ENCODE measurements around the gene NPS. TPM values are rescaled to one million over a fixed set of nuclear protein-coding genes. Genes with fewer than 3 reads are reported as not detected.
A peak's percentile ranks its signal among the peaks of the same experiment; 100 is the strongest.

NPS gene
- total RNA-seq, 1 experiment from 2014 or later, result not detected

- TF ChIP-seq PREB (CRISPR knock-in tag; IDR thresholded peaks at IDR 0.05; ENCODE audit: borderline replicate concordance) (no peak), TEAD4 (CRISPR knock-in tag; IDR thresholded peaks at IDR 0.05) (no peak), NFE2L1 (CRISPR knock-in tag; IDR thresholded peaks at IDR 0.05) (no peak), ZBTB43 (CRISPR knock-in tag; IDR thresholded peaks at IDR 0.05) (no peak), SMAD4 (CRISPR knock-in tag; IDR thresholded peaks at IDR 0.05) (no peak), NR2C2 (CRISPR knock-in tag; IDR thresholded peaks at IDR 0.05) (no peak)
- DNase-seq (ENCODE audit: low spot score), result no peak
- Mint-ChIP-seq H3K9me3 (no peaks in the 10 kb centered on the region), H3K27me3 (ENCODE audit: low read depth) (peaks cover 2% of the 10 kb centered on the region), H3K27ac (no peak overlapping the region), H3K36me3 (no peaks in the 10 kb centered on the region), H3K4me3 (no peak overlapping the region), H3K4me1 (peaks cover 11% of the 10 kb centered on the region)
- ChIA-PET POLR2A (no interaction called here), CTCF (interaction anchor here (0.7 to 1.4 kb wide), 2 partner anchors 214 to 284 kb away, joined by 3 read pairs; no protein-coding TSS in a partner anchor)
- peak; percentile 60 for ATAC-seq
Observed at GRCh38 chr10:127527891-127528290, 21.2 kb upstream of the NPS start.

GRCh38 chr10:127532193-127532592 lies 16.9 kb upstream of the NPS start:
- ChIA-PET CTCF (no interaction called here), POLR2A (no interaction called here)
- H3K36me3 Mint-ChIP-seq, result no peaks in the 10 kb centered on the region
- no peaks in the 10 kb centered on the region; the same call in none of the 2 replicates for H3K27me3 Mint-ChIP-seq (ENCODE audit: low read depth)
- DNase-seq (ENCODE audit: low spot score) (no peak), ATAC-seq (no peak)
- H3K4me1 Mint-ChIP-seq, result peaks cover 11% of the 10 kb centered on the region
- TF ChIP-seq ZNF425 (CRISPR knock-in tag; conservative IDR thresholded peaks at IDR 0.05), result no peak
- TF ChIP-seq NFATC4 (CRISPR knock-in tag; IDR thresholded peaks at IDR 0.05), result no peak
- TF ChIP-seq CBFB (CRISPR knock-in tag; IDR thresholded peaks at IDR 0.05; ENCODE audit: low read depth), result no peak
- TF ChIP-seq NFE2L1 (CRISPR knock-in tag; IDR thresholded peaks at IDR 0.05), result no peak
- no peak for TF ChIP-seq KAT7 (CRISPR knock-in tag; IDR thresholded peaks at IDR 0.05; ENCODE audit: borderline replicate concordance)
- no peak for TF ChIP-seq JAZF1 (CRISPR knock-in tag; IDR thresholded peaks at IDR 0.05)
- TF ChIP-seq HMGXB4 (CRISPR knock-in tag; IDR thresholded peaks at IDR 0.05), result no peak
- TF ChIP-seq ZMAT4 (CRISPR knock-in tag; IDR thresholded peaks at IDR 0.05), result no peak
- no peak for TF ChIP-seq ERG (CRISPR knock-in tag; IDR thresholded peaks at IDR 0.05)
- TF ChIP-seq ZNF317 (CRISPR knock-in tag; IDR thresholded peaks at IDR 0.05; ENCODE audit: borderline replicate concordance, low read depth), result no peak
- no peak for TF ChIP-seq PREB (CRISPR knock-in tag; IDR thresholded peaks at IDR 0.05; ENCODE audit: borderline replicate concordance)
- TF ChIP-seq MYBL2 (CRISPR knock-in tag; IDR thresholded peaks at IDR 0.05), result no peak
- no peak for TF ChIP-seq ZSCAN18 (CRISPR knock-in tag; IDR thresholded peaks at IDR 0.05)
- no peak for TF ChIP-seq GABPB1 (CRISPR knock-in tag; IDR thresholded peaks at IDR 0.05)
- no peak for TF ChIP-seq FOXP4 (CRISPR knock-in tag; IDR thresholded peaks at IDR 0.05)
- no peak for TF ChIP-seq ZNF219 (CRISPR knock-in tag; IDR thresholded peaks at IDR 0.05; ENCODE audit: borderline replicate concordance)
- TF ChIP-seq EMX1 (CRISPR knock-in tag; IDR thresholded peaks at IDR 0.05), result no peak
- no peak for TF ChIP-seq FOXP1 (CRISPR knock-in tag; IDR thresholded peaks at IDR 0.05; ENCODE audit: borderline replicate concordance)
- no peak overlapping the region for H3K4me3 Mint-ChIP-seq
- peaks cover 8% of the 10 kb centered on the region; the same call in 1 of the 2 replicates for H3K9me3 Mint-ChIP-seq
- no peak overlapping the region for H3K27ac Mint-ChIP-seq

Measured in WTC11 (cell line).